ENCODE results near the gene EHMT1.

The EHMT1 gene

DNA sequence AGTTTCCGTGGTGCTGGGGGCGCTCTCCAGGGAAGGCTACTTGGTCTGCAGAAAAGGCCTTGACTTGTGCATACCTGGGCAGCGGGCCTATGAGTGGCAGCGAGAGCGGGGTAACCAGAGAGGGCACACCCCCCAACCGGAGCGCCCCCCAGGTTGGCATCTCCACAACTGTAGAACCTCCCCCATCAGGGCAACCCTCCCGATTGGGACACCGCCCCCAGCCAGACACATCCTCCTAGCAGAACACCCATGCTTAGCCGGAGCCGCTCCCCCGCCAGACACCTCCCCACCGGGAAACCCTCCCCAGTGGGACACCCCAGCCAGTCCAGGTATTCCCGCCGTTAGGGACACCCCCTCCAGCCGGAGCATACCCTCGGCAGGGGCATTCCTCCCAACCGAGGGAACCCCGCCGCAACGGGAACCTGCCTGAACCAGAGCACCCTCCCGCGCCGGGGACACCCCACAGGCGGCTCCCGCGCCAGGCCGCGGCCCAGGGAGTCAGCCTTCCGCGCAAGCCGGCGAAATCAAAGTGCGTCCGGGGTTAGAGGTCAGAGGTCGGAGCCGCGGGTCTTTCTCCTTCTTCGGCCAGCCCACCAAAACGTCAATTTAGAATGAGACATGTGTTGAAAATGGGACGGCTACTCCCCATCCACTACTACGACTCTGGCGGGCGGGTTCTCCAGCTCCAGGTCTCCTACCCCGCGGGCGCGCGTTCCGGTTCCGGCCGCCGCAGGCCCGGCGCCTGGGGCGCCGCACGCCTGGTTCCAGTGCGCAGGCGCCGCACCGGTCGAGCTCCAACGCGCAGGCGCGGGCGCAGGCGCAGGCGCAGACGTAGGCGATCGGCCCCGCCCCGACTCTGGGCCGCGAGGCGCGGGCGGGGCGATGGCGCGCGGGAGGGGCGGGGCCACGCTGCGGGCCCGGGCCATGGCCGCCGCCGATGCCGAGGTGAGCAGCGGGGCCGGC is at the start of gene EHMT1:
TSS of gene EHMT1 (plus strand) at position 901 of the 963 bp plus-strand sequence. CDS start at position 925, 24 bp downstream.
- DNase-seq = no peak

DNA sequence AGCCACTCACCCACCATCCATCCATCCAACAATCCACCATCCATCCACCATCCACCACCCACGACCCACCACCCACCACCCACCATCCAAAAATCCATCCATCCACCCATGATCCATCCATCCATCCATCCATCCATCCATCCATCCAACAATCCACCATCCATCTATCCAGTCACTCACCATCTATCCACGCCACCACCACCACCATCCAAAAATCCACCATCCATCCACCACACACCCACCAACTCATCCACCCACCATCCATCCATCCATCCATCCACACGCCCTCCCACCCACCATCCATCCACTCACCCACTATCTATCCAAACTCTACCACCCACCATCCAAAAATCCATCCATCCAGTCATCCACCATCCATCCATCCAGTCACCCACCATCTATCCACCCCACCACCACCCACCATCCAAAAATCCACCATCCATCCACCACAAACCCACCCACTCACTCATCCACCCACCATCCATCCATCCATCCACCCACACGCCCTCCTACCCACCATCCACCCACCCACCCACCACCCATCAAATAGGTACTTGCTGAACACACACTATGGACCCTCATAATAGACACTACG is 49.1 kb upstream of the EHMT1 start:
- DNase-seq = no peak

DNA sequence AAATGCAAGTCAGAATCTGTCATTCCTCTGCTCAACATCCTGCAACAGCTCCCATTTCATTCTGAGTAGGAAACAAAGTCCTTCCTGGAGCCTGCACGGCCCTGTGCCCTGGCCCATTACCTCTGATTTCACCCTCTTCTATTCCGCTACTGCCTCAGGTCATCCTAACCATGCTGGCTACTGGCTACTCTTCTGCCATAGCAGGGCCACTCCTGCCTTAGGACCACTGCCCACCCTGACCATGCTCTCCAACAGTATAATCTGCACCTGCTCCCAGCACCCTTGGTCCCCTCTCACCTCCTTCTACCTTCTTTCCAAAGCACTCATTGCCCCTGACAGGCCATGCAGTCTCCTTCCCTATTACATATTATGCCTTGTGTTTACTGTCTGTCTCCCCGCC is 48.2 kb upstream of the EHMT1 start:
- no peak for DNase-seq

DNA sequence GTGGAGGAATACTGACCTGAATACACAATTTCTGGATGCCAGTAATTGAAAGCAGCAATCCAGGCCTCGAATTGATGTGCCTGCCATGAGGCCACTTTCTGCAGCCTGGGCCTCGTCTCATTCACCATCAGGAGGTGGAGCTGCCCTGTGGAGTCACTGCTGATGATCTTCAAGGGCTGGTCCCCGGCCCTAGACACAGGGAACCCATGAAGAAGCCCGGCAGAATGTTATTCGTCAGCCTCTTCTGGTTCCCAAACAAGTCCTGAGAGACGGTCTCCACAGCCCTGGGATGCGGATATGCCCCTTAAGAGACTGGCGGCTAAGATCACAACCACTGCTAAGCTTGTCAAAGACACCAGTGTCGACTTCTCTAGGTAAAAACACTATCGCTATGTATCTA is 44.6 kb upstream of the EHMT1 start:
- no peak for DNase-seq

DNA sequence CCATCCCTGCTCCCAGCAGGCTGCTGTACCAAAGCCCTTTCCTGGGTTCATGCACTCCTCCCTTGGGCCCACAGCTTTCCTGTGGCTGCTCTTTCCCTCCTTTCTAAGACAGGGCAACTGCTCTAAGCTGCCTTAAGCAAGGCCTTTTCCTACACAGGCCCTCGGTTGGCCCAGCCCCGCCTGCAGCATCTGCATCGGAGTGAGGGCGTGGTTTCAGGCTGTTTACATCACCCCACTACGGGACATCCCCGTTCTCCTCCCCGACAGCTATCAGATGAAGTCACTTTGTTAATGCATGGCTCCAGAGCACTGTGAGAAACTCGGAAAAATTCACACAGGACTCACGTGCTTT is 43.5 kb upstream of the EHMT1 start:
- DNase-seq = no peak

DNA sequence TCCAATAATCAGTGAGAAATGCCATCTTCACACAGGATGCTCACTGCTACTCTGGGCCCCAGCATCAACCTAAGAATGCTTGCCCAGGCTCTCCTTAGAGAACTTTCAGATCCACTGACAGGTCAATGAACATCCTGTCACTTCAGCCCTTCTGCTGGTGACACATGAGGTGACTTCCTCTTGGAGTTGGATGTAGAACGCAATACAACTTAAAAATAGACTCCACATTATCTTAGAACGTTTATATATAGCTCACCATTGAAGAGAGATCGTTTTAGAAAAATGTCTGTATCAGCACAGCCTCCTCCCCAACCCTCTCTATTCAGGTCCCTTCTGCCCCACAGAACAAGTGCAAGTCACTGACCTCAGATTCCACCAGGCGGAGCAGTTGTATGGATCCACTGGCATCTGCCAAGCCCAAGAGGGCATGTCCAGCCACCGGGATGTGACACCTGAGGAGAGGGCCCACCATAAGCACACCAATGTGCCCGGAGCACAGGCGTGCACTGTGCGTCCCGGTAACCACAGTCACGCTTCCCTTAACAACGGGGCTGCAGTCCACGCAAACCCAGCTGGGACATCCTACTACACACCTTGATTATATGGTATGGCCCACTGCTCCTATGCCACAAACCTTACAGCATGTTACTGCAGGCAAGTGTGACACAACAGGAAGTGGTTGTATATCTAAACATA is 42.9 kb upstream of the EHMT1 start:
- DNase-seq = no peak

DNA sequence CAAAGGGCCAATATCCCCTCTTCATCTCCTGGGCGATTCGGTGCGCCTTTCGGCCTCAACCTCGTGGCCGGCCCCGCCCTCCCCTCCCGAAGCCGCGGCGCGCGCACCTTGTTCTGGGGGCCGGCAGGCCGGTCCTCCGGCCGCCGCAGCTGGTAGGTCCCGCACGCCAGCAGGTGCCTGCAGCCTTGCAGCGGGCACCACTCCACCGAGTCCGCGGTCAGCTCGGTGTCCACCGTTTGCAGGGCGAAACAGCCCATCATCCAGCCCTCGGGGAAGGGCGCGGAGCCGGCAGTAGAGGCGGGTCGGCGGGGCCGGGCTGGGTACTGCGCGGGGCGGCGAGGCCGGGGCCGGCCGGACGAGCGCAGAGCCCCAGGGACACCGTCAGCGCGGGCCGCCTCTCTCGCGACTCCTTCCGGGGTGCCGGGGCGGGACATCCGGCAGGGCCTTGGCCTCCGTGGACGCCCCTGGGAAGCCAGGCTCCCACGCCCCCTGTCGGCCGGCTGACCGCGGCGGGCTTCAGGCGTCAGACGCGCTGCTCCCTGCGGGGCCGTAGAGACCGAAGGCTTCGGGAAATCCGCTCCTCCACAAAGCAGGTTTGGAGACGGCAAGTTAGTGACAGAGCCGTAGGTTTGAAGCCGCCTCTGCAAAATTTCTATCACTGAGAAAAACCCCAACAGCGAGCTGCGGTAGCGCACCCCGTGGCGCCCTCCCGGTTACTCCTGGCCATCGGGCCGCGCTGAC is 40.1 kb upstream of the EHMT1 start, which contains the start of gene DPH7:
TSS of gene DPH7 (minus strand) at position 408 of the 741 bp plus-strand sequence. CDS start at position 260, 148 bp downstream.
- no peak for DNase-seq

DNA sequence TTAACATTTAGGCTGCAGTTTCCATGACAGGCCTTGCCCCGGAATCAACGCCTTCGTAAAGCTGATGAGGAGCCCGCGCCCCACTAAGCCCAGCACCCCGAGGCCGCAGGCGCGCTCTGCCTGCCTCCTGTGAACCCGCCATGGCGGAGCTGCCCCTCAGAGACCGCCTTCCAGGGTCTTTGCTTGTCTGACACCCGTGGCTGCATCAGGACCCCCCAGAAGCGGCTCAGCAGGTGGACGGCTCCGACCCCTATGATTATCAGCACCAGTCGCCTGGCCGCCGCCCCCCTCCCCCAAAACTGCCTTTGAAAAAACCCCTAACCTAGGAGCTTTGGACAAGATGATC is 39.6 kb upstream of the EHMT1 start:
- no peak for DNase-seq

DNA sequence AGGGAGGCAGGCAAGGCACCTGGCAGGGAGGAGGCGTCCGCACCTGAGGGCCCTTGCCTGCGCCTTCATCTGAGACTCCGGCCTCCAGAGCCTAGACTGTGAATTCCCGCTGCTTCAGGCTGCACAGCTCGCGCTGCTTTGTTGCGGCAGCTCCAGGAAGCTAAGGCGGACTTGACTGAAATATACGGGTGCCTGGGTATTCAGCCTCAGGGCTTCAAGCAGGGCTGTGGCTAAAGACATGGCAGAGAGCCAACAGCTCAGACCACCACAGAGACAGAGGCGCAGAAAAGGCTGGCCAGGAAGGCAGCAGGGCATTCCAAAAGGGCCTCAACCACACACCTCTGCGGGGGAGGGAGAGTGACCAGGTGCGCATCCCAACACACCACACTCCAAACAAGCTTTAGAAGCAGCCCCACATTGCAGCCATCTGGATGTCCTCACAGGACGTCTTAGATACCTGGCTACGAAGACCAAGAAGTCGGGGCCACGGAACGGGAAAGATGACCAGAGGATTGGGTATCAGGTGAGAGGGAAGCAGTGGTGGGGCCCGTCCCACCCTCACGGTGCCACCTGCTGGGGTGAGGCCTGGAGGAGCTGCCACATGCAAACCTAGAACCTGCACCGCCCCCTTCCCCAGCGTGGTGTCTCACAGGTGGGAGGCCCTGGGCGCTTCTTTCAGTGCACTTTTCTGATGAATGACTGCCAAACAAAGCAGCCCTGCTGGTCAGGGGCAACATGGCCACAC is 38.4 kb upstream of the EHMT1 start:
- DNase-seq = no peak

DNA sequence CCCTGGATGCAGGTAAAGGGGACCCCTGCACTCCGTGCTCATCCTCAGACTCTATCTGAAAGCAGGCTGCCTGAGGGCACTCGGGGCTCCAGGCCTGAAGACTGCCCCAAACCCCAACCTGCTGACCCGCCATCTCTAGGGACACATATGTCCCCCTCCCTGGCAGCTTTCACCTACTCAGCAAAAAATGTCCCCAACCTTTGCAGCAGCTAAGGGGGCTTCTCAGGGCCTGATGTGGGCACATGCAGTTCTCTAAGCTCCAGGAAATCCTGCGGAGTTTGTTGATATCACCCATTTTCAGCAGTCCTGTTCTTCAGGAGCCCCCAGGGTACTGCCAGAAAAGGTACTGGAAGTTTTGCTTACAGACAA is 37.9 kb upstream of the EHMT1 start:
- DNase-seq = no peak

DNA sequence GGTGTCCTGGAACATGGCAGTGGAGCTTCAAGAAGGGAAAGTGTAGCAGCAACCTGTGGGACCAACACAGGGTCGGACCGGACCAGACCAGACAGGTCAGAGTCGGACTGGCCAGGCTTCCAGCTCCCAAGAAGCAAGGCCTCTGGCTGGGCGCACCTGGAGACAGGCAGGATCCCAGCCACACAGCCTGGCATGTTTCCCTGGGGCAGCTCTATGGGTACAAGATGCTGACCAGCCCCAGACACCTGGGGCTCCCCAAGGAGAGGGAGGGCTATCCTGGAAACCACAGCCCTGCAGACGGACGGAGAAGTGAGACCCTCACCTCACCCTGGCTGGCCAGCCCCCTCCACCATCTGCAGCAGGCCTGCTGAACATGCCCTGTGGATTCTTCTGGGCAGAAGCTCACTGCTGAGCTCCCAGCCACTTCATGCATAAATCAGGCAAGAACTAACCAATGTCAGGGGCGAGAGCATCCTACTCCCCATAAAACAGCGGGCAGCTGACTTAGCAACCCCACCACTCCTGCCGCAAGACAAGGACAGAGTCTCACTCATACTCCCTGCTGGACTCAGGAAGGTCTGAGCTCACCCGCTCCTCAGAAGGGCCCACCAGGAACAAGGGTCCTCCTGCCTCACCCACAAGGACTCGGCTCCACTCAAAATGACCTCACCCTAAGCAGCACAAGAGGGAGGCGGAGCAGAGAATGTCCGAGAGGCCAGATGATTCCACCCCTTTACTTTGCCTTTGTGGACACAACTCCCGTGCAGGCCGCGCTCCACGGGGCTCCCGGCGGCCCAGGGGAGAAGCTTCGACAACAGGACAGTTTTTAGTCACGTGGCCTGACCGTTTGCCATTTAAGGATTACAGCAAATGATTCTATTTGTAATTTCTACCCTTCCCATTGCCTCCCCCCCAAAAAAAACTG is 37.2 kb upstream of the EHMT1 start:
- DNase-seq = no peak

DNA sequence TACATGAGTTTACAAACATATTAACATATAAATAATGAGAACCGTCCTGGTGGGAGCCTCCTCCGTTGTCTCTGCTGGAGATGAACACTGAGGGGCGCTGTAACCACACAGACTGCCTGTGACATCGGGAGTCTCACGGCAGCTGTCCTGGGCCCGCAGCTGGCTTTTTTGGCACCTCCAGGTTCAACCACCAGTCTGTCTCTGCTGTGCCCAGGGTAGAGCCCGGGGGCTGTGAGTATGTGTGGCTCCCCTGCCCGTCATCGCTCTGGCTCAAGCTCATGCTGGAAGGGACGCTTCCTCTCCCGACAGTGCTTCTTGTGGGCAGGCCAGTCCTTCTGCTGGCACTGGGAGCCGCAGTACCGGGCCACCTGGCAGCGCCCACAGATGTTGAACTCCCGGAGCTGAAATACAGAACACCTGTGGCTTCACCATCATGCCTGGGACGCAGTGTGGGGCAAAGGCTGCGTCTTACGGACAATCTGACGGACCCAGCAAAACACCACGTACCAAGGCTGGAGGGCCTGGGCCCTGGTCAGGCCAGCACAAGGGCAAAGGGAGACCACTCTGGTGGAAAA is 36.4 kb upstream of the EHMT1 start:
- no peak for DNase-seq

DNA sequence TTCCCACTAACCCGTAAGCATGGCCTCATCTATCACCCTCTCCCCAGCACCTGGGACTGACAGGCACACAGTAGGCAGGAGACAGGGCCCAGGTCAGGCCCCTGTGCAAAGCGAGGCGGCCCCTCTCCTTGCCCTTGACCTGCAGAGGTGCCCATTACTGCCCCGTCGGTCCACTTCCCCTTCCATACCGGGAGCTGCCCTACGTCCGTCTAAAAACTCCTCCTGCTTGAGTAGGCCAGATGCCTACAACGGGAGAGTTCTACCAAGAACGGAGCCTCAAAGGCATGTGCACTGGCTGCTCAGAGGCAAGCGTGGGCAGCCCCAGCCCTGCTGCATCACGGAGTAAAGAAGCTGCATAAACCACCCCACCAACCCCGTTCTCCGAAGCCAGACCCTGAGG is 35.5 kb upstream of the EHMT1 start:
- DNase-seq = no peak

DNA sequence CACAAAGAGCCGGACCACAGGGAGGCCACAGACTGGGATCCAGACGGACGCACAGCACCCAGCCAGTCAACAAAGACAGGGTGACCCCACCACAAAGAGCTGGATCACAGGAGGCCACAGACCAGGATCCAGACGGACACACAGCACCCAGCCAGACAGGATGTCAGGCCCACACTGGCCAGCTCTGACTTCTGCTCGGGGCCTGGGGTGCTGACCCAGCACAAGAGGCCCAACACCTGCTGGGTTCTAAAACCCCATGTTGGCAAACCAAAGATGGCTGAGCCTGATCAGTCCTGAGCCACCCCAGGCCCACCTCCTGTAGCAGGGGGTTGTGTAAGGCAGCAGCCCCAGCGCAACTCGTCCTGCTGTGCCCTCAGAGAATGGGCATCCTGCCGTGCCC is 34.8 kb upstream of the EHMT1 start:
- no peak for DNase-seq

DNA sequence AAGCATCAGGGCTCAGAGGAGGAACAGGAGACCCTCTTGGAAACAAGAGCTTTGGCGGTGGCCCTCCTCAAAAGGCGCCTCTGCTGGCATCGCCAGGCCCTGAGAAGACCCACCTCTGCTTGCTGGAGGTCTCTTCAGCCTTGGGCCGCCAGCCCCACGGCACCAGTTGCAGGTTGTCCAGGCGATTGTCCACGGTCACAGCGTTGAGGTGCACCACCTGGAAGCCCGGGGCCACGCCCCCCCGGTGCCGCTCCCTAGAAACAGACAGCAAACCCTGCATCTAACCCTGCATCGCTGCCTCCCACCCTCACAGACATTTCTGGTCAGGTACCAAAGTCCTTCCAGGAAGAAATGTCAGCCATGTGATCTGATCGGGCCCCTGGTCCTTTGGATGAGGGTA is 32.0 kb upstream of the EHMT1 start:
- DNase-seq = no peak

DNA sequence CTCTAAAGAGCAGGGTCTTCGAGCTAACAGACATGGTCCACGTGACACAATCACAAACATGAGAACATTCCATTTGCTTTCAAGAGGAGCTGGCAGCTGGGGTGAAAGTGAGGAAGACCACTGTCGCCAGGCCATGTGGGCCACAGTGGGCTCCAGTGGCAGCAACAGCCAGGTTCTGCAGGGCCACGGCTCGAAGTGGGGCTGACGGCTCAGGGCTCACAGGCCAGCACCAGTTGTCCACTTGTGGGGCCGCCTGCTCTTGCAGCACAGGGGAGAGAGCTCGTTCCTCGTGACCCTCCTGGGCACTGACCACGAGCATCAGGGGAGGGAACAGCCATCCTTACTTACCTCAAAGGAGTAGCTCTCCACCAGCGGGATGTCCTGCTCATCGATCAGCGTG is 30.5 kb upstream of the EHMT1 start:
- DNase-seq = no peak

DNA sequence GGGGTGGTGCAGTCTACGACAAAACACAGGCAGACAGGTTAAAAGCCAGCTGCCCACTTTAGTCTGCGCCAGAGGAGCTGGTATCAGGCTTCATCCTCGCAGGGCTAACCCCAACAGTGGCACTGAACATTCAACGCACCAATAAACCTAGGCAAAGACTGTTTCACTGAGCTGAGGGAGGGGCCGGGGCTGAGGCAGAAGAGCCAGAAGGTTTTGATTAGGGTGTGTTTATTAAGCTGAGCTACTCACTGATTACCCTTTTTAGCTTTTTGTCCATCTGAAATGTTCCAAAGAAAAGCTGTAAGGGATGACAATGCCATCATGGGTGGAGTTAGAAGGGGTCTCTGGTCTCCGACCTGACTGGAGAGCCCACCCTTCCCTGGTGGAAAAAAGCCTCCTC is 29.9 kb upstream of the EHMT1 start:
- no peak for DNase-seq

DNA sequence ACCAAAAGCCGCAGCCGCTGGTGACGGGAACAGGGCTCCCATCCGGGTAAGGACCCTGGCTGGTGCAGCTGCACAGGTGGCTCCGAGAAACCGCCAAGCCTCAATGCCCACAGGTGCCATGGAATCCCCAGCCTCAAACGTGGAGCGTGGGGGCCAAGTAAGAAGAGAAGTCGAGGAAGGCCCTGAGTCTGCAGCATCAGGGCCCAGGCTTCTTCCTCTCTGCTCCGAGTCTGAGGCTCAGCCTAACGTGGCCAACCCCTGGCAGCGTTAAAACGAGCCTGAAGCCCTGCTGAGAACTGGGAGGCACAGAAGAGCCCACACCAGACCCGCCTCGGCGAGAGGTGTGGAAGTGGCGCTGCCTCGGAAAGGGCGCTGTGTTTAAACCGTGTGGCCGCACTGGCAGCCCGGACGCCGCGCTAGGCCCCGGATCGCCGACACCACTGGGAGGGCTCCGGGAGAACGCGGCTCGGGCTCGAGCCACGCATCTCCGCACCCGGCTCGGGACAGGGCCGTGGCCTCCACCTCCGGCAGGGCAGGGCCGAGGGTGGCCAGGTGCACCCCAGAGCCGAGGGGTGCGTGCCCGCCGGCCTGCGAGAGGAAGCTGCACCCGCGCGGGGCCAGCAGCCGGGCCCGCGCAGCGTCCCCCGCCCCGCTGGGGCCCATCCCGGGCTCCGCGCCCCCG is 29.2 kb upstream of the EHMT1 start:
- DNase-seq = no peak

DNA sequence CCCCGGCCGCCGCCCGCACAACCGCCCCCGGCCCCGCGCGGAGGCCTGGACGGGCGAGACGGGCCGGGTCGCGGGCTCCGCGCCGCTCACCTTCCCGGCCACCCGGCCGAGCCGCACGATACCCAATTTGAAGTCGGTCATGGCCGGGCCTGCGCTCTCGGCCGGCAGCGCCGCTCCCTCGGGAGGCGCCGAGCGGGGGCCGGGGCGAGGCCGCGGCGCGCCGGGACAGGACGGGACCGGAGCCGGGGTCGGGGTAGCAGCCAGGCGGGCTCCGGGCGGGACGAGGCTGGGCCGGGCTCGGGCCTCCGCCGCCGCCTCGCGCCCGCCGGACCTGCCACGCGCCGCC is 28.7 kb upstream of the EHMT1 start:
- no peak for DNase-seq
